HG02840 (cell line): Measurements from ENCODE around the gene PMM2.
"Not testable (repeated sequence)": the region's sequence is repeated elsewhere in the genome, so short reads cannot be mapped to it uniquely, and the experiment has no call there.

Experiments
- ATAC-seq: cut with Tn5 transposase; IDR thresholded peaks from one replicate; pipeline ENCODE4 v1.9.1; 2021; ENCODE audit warnings: mild to moderate bottlenecking, moderate library complexity, moderate number of reproducible peaks; ENCODE audit not compliant: unreplicated experiment, low FRiP score

Gene PMM2

DNA sequence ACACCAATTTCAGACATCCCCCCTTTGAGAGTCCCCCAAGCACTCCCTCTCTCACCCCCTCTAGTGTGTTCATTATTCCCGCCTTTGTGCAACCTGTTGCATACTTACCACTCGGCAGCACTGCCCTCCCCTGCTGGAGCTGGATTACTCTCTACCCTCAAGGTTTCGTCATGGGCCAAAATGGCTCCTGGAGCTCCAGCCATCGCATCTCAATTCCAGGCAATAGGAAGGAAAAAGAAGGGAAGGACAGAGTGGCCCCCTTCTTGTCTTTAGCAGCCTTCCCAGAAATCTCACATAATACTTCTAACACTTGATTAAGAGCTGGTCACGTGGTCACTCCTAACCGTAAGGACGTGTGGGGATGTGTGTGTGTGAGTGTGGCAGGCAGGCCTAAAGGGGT lies 20.4 kb upstream of the PMM2 start:
- ATAC-seq, result no peak

DNA sequence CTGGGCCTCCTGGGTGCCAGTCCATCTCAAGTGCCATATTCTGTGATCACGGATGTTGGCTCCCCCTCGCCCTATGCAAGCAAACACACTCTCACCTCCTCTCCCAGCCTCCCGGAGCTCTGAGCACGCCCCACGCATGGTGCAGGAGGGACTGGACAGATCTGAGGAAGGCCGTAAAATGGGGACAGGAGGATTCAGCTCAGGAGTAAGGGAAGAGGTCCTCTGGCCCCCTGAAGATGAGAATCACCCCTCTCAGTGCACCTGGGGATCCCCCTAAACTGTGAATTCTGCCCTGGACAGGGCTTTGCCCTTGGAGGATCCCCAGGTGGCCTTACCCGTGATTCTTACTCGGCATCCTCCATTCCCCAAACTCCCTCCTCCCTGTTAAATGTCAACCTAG lies 15.8 kb upstream of the PMM2 start:
- ATAC-seq, result no peak

DNA sequence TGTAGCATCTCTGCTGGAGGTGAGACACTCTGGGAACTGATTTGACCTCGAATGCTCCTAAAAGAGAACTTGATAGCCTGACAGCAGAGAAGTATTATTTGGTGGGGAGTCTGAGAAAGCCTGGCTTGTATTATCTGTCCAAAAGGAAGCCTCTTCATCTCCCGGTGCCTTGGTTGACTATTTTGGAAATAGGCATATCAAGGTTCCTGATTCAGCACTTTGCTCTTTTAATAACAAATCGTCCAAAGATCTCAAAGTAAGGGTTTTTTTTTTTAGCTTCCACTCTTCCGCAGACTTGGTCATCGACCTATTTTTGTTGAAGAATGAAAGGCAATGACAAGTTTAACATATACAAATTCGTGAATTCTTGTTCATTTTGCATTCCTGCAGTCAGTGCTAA lies 15.0 kb upstream of the PMM2 start:
- ATAC-seq, result no peak

DNA sequence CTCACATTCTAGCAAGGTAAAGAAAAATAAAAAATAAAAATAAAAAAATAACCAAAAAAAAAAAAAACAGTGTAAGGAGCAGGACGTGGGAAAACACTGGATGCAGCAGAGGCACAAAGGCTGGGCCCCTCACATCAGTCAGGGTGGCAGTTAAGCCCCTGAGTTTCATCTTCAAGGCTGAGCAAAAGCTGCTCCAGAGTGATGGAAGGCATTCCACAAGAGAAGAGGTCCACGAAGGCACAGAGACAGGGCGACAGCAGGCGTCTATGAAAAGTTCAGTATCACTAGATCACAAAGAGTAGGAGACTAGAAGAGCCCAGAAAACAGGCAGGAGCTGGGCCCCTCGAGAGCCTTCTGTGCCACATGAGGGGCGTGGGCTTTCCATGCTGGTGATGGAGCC lies 12.2 kb upstream of the PMM2 start:
- no peak for ATAC-seq

DNA sequence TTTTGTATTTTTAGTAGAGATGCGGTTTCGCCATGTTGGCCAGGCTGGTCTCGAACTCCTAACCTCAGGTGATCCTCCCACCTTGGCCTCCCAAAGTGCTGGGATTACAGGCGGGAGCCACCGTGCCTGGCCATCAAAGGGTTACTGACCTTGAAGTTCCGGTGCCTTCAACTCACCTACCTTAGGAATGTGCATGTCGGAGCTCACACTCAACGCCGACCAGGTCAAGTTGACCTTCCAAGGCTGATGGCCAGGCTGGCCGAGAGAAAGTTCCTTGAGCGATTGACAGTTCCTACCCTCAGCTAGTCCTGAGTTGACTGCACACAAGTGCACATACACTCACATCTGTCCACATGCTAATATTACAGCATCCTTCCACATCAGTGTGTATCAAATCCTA lies 11.3 kb upstream of the PMM2 start:
- not testable (repeated sequence) for ATAC-seq

DNA sequence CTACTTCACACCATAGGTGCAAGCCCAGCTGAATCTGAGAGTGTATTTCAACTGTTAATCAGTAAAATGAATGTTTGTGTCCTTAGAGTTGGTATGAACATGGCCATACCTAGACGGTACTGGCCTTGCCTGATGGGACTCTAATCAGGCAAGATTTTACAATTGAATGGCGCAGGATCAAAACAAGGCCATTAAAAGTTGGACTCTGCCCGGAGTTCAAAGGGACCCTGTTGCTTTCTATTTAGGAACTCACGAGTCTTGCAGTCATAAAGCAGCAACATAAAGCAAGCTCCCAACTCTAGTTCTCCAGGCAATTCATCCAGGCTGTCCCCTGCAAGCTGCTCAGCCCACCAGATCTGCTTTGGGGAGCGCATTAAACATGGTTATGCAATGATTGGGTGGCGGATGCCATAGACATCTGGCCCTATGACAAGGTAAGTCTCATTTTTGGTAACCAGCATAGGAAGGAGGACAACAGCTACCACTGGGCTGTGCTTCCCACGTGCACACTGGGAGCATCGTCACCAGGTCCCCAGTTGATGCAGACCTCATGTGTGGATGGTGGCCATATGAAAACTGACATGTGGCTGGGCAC lies 9.0 kb upstream of the PMM2 start:
- ATAC-seq, result no peak

DNA sequence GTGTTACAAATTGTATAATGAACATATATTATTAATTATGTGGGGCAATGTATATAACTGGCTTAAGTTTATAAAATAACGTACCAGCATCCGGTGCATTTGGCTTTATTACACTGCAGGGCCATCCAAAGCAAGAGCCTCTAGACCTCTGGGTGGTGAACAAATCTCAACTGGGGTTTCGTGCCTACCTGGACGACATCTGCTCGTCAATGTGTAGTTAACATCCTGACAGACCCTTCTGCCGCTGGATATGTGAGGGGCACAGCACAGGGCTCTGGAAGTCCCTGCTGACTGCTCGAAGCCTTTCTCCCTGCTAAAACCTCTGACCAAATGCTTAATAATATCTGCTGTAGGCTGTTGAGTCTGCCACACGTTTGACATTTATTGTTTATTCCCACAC lies 2.5 kb upstream of the PMM2 start:
- no peak for ATAC-seq

DNA sequence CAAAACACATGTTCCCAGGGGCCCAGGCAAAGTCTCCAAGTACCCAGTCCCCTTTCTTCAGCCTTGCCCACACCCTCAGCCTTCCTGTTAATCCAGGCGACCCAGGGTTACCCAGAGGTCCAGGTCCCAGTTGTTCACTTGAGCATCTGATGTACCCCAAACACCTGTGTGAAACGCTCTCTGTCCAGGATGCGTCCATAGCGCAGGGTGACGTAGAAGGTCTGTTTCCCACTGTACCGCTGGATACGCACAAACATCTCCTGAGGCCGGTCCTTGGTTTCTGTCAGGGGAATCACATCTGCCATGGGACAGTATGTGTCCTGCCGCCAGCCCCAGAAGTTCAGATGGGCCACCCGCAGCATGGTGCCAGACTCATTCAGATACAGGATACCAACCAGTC lies 1.8 kb upstream of the PMM2 start:
- no peak for ATAC-seq

DNA sequence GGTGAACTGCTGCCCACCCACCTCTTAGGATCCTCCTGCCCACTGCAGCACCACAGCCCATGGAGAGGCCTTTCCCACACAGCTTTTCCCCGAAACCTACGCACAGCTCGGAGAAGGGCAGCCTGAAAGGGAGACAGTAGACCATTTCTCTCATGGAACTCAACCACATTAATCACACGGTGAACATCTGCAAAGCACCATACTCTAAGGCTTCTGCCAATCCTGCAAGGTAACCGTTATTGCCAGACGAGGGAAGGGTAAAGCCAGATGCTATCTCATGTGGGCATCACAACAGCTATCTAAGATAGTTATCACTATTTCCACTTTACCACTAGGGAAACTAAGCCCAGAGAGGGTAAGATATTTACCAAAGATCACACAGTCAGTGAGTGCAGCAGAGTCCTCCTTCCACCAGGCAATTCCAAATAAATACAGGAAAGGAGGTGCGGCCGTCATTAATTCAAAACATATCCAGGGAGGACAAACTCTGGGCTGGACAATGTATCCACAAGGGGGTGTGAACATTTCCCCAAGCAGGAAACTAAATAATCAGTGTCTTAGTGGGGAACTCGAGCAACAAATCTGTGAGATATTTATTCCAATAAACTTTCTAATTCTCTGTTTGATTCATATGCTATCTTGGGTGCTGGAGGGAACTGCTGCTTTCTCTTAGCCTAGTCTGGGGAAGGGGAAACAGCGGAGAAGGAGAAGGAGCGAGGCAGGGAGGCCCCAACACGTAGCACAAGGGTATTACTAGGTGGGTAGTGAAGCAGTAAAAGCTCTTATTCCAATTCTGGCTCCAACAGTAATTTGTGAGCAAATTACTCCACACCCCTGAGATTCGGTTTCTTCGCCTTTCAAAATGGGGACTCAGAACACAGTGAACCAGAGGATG lies 923 bp upstream of the PMM2 start:
- no peak for ATAC-seq

DNA sequence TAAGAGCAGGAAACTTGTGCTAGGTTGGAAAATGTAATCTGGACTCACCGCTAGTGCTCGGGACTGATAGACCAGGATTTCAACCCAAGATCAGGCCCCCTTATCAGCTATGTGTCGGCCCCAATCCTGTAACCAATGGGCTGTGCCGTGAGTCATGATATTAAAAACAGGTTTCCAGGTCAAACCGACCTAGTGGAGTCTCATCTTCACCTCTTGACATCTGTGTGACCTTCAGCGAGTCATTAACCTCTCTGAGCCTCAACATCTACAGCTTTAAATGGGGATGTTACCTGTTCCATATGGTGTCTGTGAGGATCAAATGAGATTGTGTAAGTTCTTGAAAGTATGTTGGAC lies 512 bp downstream of the PMM2 start:
- no peak for ATAC-seq

DNA sequence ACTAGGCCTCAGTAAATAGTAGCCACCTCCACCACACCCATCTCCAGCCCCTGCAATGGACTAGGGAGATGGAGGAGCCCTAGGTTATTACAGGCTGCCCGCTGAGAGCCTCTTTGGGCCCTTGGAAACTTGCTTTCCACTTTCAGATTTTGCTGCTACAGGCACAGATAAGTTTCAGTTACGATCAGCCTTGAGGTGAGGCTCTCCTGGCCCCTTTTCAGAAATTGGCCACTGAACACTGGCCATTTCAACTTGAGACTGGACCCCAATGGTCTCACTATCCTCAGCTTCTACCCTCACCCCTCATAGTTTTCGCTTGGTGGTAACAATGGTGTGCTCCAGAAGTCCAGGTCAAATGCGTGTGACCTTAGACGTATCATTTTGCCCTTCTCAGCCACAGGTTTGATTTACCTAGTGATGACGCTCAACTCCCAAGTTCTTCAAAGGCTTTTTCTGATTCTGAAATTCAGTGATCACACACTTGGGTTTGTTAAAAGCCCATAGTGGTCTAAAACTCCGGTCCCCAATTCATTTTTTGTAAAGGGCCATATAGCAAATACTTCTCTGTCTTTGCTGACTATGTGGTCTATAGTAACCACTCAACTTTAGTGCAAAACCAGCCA lies 1.0 kb downstream of the PMM2 start:
- no peak for ATAC-seq

DNA sequence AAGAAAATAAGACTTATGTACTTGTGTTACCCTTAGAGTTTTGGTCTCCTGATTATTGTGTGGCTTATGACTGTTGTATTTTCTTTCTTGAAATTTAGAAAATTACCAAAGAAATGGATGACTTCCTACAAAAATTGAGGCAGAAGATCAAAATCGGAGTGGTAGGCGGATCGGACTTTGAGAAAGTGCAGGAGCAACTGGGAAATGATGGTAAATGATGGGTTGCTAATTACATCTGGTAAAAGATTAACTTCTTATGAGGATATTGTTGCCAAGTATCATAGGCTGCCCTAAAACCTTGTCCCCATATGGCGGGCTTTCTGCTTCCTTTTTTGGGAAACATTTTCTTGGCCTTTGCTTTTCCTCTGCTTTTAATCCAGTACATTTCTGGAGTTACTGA lies 4.1 kb downstream of the PMM2 start:
- no peak for ATAC-seq

DNA sequence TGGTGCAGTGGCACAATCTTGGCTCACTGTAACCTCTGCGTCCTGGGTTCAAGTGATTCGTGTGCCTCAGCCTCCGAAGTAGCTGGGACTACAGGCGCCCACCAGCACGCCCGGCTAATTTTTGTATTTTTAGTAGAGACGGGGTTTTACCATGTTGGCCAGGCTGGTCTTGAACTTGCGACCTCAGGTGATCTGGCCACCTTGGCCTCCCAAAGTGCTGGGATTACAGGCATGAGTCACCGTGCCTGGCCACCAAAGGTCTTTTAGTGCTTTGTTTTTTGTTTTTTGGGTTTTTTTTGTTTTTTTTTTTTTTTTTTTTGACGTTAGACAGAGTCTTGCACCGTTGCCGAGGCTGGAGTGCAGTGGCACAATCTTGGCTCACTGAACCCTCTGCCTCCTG lies 6.1 kb downstream of the PMM2 start:
- not testable (repeated sequence) for ATAC-seq

DNA sequence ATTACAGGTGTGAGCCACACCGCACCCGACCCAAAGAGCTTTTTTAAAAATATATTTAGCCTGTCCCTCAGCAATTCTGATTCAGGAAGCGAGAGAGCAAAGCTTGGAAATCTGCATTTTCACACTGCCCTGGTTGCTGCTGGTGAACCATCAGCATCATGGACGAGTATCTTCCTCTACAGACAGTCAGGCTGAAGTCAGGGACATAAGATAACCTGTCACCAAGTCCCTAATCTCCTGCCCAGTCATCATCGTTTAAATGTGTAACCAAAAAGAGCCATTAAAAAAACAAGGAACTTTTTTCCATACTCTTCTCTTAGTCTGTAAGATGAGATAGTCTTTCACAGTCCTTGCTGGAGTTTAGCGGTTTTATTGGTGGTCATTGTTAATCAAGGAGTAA lies 6.7 kb downstream of the PMM2 start:
- ATAC-seq, result no peak

DNA sequence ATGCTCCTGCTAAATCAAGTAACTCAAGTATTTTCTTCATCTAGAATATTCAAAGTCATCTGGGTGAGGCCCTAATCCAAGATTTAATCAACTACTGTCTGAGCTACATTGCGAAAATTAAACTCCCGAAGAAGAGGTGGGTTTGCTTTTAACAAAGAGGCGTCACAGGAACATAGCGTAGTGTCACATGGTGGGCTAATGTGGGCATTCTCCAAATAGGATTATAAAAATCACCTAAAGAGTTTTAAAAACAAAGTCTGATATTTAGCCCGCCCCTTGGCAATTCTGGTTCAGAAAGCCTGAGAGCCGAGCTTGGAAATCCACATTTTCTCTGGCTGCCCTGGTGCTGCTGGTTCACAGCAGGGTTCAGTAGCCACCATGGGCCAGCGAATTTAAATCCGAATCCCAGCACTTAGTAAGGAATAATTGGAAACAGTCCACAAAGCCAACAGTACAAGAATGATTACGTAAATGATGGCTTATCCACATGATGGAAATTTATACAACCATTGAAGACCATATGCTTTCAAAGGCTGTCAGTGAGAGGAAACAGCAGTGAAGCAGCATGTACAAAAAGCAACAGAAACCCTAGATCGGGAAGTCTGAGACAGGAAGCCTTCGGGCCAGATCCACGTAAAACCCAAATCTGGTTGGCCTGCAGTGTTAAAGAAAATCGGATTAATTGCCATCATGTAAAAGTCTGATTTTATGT lies 8.8 kb downstream of the PMM2 start:
- ATAC-seq, result no peak

DNA sequence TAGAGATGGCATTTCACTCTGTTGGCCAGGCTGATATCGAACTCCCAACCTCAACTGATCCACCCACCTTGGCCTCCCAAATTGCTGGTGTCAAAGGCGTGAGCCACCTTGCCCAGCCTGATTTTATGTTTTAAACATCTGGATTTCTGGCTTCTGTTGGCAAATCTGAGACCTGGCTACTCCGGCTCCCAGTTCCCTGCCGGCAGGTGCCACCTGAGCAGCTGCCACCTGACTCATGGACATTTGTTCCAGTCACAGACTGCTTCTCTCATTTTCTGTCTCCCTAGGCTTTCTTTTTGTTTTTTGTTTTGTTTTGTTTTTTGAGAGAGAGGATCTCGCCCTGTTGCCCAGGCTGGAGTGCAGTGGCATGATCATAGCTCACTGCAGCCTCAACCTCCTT lies 9.6 kb downstream of the PMM2 start:
- ATAC-seq, result no peak

DNA sequence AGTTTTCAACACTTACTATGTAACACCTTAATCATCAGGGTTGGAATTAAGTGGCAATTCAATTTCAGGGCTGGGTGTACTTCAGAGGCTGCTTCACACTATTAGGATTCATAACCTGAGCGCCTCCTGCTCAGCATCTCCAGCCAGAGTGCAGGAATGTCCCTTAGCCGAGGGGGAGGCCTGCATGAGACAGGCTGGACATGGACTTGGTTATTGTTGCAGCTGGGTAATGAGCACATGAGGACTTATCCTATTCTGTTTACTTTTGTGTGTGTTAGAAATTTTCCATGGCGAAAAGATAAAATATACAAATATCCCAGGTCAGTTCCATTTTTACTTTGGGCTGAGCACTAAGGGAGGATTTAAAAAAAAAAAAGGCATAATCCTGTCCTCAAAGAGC lies 10.4 kb downstream of the PMM2 start:
- ATAC-seq, result no peak

DNA sequence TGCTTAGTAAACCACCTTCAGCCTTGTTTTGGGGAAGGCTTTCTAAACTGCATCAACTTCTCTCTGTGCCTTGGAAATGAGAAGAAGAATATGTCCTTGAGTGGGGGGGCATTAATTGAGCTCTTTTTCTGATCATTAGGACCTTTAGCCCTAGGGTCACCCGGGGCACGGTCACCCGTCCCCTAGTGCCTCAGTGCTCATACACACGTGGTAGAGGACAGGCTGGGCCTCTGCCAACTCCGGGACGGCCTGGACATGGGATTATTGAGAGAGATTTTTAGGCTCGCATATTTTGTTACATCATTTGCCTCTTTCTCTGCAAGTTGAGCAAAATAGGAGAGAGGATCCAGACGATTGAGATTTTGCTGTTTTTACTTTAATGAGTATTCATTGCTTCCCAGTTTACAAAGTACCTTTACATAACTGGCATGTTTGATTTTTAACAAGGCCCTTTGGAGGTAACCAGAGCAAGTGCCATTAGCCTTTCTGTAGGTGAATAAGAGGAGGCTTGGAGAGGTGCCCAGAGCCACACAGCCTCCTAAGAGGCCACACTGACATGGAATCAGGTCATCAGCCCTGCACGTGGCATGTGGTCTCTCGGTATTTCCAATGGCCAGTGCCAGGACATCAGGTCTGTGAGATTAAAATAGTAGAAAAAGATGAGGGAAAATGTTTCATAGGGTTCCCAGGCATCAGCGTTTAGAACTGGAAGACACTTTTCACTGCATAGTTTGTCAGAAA lies 11.1 kb downstream of the PMM2 start:
- ATAC-seq, result no peak

DNA sequence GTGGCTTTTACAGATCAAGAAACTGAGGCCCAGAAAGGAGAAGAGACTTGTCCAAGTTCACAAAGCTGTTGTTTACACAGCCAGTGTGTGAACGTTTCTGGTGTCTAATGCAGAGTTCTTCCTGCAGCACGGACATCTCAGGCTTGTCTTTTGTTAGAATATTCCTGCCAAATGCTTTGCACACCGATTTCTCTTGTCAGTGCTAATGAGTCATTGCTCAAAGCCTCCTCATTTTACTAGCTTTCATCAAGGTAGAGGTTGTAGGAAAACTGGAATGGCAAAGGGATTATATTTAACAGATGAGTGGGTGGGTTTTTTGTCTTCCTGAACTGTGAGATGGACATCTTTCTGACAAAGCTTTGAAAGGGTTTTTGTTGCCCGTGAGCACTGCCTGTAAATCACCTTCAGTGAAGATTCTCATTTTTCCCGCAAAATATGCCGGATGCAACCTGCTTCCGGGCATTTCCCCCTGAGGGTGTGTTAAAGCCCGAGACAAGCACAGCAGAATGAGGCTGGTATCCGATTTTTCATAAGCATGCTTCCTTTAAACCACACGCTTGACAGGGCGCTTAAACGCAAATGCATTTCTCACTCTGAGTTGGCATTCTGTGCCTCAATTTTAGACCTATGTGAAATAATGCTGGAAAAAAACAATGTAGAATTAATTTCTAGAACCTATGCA lies 14.7 kb downstream of the PMM2 start:
- ATAC-seq, result no peak
